ENCODE measurements around the gene STRN3. TPM values are rescaled to one million over a fixed set of nuclear protein-coding genes. Genes with fewer than 3 reads are reported as not detected.

STRN3 gene
- total and polyA plus RNA-seq, 2 of the 8 experiments (the other 6 are each of a cell fraction or from before 2014, with no cell fraction given), result 8.7 to 38.1 TPM

- TF ChIP-seq, protein P1, sequence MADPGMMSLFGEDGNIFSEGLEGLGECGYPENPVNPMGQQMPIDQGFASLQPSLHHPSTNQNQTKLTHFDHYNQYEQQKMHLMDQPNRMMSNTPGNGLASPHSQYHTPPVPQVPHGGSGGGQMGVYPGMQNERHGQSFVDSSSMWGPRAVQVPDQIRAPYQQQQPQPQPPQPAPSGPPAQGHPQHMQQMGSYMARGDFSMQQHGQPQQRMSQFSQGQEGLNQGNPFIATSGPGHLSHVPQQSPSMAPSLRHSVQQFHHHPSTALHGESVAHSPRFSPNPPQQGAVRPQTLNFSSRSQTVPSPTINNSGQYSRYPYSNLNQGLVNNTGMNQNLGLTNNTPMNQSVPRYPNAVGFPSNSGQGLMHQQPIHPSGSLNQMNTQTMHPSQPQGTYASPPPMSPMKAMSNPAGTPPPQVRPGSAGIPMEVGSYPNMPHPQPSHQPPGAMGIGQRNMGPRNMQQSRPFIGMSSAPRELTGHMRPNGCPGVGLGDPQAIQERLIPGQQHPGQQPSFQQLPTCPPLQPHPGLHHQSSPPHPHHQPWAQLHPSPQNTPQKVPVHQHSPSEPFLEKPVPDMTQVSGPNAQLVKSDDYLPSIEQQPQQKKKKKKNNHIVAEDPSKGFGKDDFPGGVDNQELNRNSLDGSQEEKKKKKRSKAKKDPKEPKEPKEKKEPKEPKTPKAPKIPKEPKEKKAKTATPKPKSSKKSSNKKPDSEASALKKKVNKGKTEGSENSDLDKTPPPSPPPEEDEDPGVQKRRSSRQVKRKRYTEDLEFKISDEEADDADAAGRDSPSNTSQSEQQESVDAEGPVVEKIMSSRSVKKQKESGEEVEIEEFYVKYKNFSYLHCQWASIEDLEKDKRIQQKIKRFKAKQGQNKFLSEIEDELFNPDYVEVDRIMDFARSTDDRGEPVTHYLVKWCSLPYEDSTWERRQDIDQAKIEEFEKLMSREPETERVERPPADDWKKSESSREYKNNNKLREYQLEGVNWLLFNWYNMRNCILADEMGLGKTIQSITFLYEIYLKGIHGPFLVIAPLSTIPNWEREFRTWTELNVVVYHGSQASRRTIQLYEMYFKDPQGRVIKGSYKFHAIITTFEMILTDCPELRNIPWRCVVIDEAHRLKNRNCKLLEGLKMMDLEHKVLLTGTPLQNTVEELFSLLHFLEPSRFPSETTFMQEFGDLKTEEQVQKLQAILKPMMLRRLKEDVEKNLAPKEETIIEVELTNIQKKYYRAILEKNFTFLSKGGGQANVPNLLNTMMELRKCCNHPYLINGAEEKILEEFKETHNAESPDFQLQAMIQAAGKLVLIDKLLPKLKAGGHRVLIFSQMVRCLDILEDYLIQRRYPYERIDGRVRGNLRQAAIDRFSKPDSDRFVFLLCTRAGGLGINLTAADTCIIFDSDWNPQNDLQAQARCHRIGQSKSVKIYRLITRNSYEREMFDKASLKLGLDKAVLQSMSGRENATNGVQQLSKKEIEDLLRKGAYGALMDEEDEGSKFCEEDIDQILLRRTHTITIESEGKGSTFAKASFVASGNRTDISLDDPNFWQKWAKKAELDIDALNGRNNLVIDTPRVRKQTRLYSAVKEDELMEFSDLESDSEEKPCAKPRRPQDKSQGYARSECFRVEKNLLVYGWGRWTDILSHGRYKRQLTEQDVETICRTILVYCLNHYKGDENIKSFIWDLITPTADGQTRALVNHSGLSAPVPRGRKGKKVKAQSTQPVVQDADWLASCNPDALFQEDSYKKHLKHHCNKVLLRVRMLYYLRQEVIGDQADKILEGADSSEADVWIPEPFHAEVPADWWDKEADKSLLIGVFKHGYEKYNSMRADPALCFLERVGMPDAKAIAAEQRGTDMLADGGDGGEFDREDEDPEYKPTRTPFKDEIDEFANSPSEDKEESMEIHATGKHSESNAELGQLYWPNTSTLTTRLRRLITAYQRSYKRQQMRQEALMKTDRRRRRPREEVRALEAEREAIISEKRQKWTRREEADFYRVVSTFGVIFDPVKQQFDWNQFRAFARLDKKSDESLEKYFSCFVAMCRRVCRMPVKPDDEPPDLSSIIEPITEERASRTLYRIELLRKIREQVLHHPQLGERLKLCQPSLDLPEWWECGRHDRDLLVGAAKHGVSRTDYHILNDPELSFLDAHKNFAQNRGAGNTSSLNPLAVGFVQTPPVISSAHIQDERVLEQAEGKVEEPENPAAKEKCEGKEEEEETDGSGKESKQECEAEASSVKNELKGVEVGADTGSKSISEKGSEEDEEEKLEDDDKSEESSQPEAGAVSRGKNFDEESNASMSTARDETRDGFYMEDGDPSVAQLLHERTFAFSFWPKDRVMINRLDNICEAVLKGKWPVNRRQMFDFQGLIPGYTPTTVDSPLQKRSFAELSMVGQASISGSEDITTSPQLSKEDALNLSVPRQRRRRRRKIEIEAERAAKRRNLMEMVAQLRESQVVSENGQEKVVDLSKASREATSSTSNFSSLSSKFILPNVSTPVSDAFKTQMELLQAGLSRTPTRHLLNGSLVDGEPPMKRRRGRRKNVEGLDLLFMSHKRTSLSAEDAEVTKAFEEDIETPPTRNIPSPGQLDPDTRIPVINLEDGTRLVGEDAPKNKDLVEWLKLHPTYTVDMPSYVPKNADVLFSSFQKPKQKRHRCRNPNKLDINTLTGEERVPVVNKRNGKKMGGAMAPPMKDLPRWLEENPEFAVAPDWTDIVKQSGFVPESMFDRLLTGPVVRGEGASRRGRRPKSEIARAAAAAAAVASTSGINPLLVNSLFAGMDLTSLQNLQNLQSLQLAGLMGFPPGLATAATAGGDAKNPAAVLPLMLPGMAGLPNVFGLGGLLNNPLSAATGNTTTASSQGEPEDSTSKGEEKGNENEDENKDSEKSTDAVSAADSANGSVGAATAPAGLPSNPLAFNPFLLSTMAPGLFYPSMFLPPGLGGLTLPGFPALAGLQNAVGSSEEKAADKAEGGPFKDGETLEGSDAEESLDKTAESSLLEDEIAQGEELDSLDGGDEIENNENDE (IDR thresholded peaks at IDR 0.05; ENCODE audit: insufficient replicate concordance, low read length), result no peak
- TF ChIP-seq POU5F1 (IDR thresholded peaks at IDR 0.05; ENCODE audit: low read depth, low read length) (no peak), CHD1 (IDR thresholded peaks at IDR 0.05; ENCODE audit: low read depth, low read length) (no peak), NANOG (IDR thresholded peaks at IDR 0.05; ENCODE audit: insufficient read depth, low read depth, low read length, poor library complexity, severe bottlenecking) (no peak), EGR1 (IDR thresholded peaks at IDR 0.05; ENCODE audit: borderline replicate concordance, low read depth, low read length) (no peak), CTBP2 (IDR thresholded peaks at IDR 0.05; ENCODE audit: borderline replicate concordance, insufficient read depth, insufficient read length, low read length) (no peak), CHD2 (IDR thresholded peaks at IDR 0.05; ENCODE audit: low read length) (no peak), POLR2A (IDR thresholded peaks at IDR 0.05; ENCODE audit: control extremely low read depth in 1 of 2, low read depth in 2 of 2, low read length in 2 of 2) (no peak)
These were observed 1.7 kb upstream of the STRN3 start (continued) for GRCh38 chr14:31027847-31028246.

Data from H1 (cell line).